ENCODE data around the gene SYT14.

- TF ChIP-seq, protein P1, sequence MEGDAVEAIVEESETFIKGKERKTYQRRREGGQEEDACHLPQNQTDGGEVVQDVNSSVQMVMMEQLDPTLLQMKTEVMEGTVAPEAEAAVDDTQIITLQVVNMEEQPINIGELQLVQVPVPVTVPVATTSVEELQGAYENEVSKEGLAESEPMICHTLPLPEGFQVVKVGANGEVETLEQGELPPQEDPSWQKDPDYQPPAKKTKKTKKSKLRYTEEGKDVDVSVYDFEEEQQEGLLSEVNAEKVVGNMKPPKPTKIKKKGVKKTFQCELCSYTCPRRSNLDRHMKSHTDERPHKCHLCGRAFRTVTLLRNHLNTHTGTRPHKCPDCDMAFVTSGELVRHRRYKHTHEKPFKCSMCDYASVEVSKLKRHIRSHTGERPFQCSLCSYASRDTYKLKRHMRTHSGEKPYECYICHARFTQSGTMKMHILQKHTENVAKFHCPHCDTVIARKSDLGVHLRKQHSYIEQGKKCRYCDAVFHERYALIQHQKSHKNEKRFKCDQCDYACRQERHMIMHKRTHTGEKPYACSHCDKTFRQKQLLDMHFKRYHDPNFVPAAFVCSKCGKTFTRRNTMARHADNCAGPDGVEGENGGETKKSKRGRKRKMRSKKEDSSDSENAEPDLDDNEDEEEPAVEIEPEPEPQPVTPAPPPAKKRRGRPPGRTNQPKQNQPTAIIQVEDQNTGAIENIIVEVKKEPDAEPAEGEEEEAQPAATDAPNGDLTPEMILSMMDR (IDR thresholded peaks at IDR 0.05) = no peak
- no peak for TF ChIP-seq EZH2 (IDR thresholded peaks at IDR 0.05)
Measured at GRCh38 chr1:210151052-210151672, 213.1 kb downstream of the SYT14 start.

Measured in neural progenitor cell (in vitro differentiated cells).